CD14-positive monocyte (primary cell): Measurements from ENCODE around the gene HOXB1. TPM values are rescaled to one million over a fixed set of nuclear protein-coding genes. Genes with fewer than 3 reads are reported as not detected.

Experiments
- DNase-seq, 3 donors: peaks; one replicate each; pipeline ENCODE4 v3.0.0-alpha.2; 2011 to 2022
- H2AFZ ChIP-seq: 2 replicates; pipeline ENCODE4 v1.6.0; 2012; ENCODE audit warnings: mild to moderate bottlenecking, low read depth, low read length, inconsistent platforms; ENCODE audit not compliant: insufficient read depth, poor library complexity, severe bottlenecking
- H3K27ac ChIP-seq, 2 donors: 1 replicate in 1 of 2; 2 replicates in 1 of 2; pipeline ENCODE4 v1.5.1; 2012 to 2013; ENCODE audit warnings: low read length in 2 of 2, control low read depth in 1 of 2, inconsistent platforms in 1 of 2, low read depth in 1 of 2, mild to moderate bottlenecking in 1 of 2
- H3K27me3 ChIP-seq, 2 donors: one replicate each; pipeline versions ENCODE4 v1.6.0 to v1.6.1; 2011 to 2013; ENCODE audit warnings: low read length in 2 of 2; ENCODE audit not compliant: control insufficient read depth in 2 of 2, insufficient read depth in 2 of 2
- H3K36me3 ChIP-seq, 2 donors: replicated peaks in 1 of 2; 1 replicate in 1 of 2; 2 replicates in 1 of 2; pipeline versions ENCODE4 v1.5.1 to v1.6.1; 2012 to 2013; ENCODE audit warnings: low read length in 2 of 2, control low read depth in 1 of 2, inconsistent platforms in 1 of 2, mild to moderate bottlenecking in 1 of 2; ENCODE audit not compliant: insufficient read depth in 2 of 2, control insufficient read depth in 1 of 2
- H3K4me1 ChIP-seq, 2 donors: 1 replicate in 1 of 2; 2 replicates in 1 of 2; pipeline versions ENCODE4 v1.5.1 to v1.6.1; 2012 to 2013; ENCODE audit warnings: low read length in 2 of 2, control low read depth in 1 of 2, inconsistent platforms in 1 of 2, mild to moderate bottlenecking in 1 of 2, moderate library complexity in 1 of 2; ENCODE audit not compliant: insufficient read depth in 2 of 2, control insufficient read depth in 1 of 2
- H3K4me2 ChIP-seq: replicated peaks from 2 replicates; pipeline ENCODE3; 2012; ENCODE audit warnings: low read length, moderate library complexity, mild to moderate bottlenecking; ENCODE audit not compliant: poor library complexity, severe bottlenecking; ENCODE audit errors: extremely low read depth
- H3K4me3 ChIP-seq, 3 experiments: fragments of 200-600 bp in 1 of 3; sonication (generic) in 1 of 3; replicated peaks in 1 of 3; 1 replicate in 2 of 3; 2 replicates in 1 of 3; pipeline ENCODE4 v1.5.1; 2011 to 2013; ENCODE audit warnings: low read length in 3 of 3, mild to moderate bottlenecking in 3 of 3, control low read depth in 2 of 3, low read depth in 2 of 3, inconsistent platforms in 1 of 3, moderate library complexity in 1 of 3
- H3K79me2 ChIP-seq: 2 replicates; pipeline ENCODE4 v1.6.0; 2012; ENCODE audit warnings: mild to moderate bottlenecking, control low read depth, inconsistent platforms, low read length, moderate library complexity; ENCODE audit not compliant: insufficient read depth
- H3K9ac ChIP-seq: 2 replicates; pipeline ENCODE4 v1.6.0; 2017; ENCODE audit warnings: low read length, mild to moderate bottlenecking; ENCODE audit not compliant: insufficient read depth, poor library complexity, severe bottlenecking
- H3K9me3 ChIP-seq, 2 donors: replicated peaks in 1 of 2; 1 replicate in 1 of 2; 2 replicates in 1 of 2; pipeline versions ENCODE4 v1.5.1 to v1.6.1; 2012 to 2013; ENCODE audit warnings: low read length in 2 of 2, control low read depth in 1 of 2; ENCODE audit not compliant: control insufficient read depth in 1 of 2, insufficient read depth in 1 of 2
- H4K20me1 ChIP-seq: 2 replicates; pipeline ENCODE4 v1.6.0; 2012; ENCODE audit warnings: mild to moderate bottlenecking, low read length, control low read depth, moderate library complexity; ENCODE audit not compliant: insufficient read depth
- H3K27ac Mint-ChIP-seq, 7 donors: one replicate each; pipeline ENCODE4 v1.8.0; 2020; ENCODE audit warnings: mild to moderate bottlenecking in 7 of 7, mixed read lengths in 7 of 7, moderate library complexity in 6 of 7, inconsistent platforms in 2 of 7
- H3K27me3 Mint-ChIP-seq, 3 donors: one replicate each; pipeline ENCODE4 v1.8.0; 2021 to 2022; ENCODE audit warnings: low read depth in 3 of 3, mild to moderate bottlenecking in 3 of 3, mixed read lengths in 3 of 3, moderate library complexity in 3 of 3, inconsistent platforms in 1 of 3
- H3K36me3 Mint-ChIP-seq, 2 donors: one replicate each; pipeline ENCODE4 v1.8.0; 2020; ENCODE audit warnings: mixed read lengths in 2 of 2, inconsistent platforms in 1 of 2, mild to moderate bottlenecking in 1 of 2
- H3K4me1 Mint-ChIP-seq: one replicate; pipeline ENCODE4 v1.8.0; 2020; ENCODE audit warnings: mild to moderate bottlenecking, mixed read lengths
- H3K4me3 Mint-ChIP-seq, 2 donors: one replicate each; pipeline ENCODE4 v1.8.0; 2020; ENCODE audit warnings: mild to moderate bottlenecking in 2 of 2, mixed read lengths in 2 of 2, moderate library complexity in 1 of 2
- H3K9me3 Mint-ChIP-seq, 7 donors: one replicate each; pipeline ENCODE4 v1.8.0; 2020 to 2022; ENCODE audit warnings: mixed read lengths in 7 of 7, mild to moderate bottlenecking in 6 of 7, moderate library complexity in 6 of 7, inconsistent platforms in 2 of 7
- WGBS: methylation state at CpG from one replicate; pipeline ENCODE4 v1.1.5; 2013; ENCODE audit warnings: missing lambda C conversion rate; ENCODE audit not compliant: insufficient coverage; 5-methylcytosine and 5-hydroxymethylcytosine counted together
- intact Hi-C, 2 donors: fragments of 100-400 bp; cut with micrococcal nuclease; formaldehyde crosslinking; loops; one replicate each; pipeline versions ENCODE4 v1.15.0 to v1.15.1; 2023
- polyA plus RNA-seq, 3 donors: library from polyadenylated mRNA; depleted of rRNA in 1 of 3; unstranded in 2 of 3; stranded (reverse) in 1 of 3; fragments of 300-500 nt in 2 of 3; fragments of >200 nt in 1 of 3; fragmentation: Illumina TruSeq in 2 of 3; gene quantifications; 1 replicate in 2 of 3; 2 replicates in 1 of 3; pipeline ENCODE4 v1.2.3, GENCODE V29; 2012 to 2021
- TF ChIP-seq, protein P1 (sequence below): fragments of 200-600 bp; IDR thresholded peaks from one replicate; pipeline ENCODE4 v1.8.0; 2022; ENCODE audit warnings: antibody characterized with exemption, mild to moderate bottlenecking

The HOXB1 gene
- polyA plus RNA-seq, 3 donors, result not detected

GRCh38 chr17:48552466-48553189, 21.8 kb upstream of the HOXB1 start:
- peaks cover 0 to 11% (median 0%) of the 10 kb centered on the region in 7 donors for H3K9me3 Mint-ChIP-seq
- Histone ChIP-seq H3K9ac (no peak overlapping the region), H3K4me3 (no peak overlapping the region), H3K36me3 (no peaks in the 10 kb centered on the region), H2AFZ (no peak overlapping the region), H3K27me3 (peaks cover 21 to 48% of the 10 kb centered on the region in 2 donors), H3K79me2 (no peaks in the 10 kb centered on the region), H3K9me3 (no peaks in the 10 kb centered on the region), H3K4me2 (no peak overlapping the region), H3K4me1 (peaks cover 11 to 21% of the 10 kb centered on the region in 2 donors), H4K20me1 (no peaks in the 10 kb centered on the region), H3K27ac (no peak overlapping the region)
- intact Hi-C loops, result no loop called here
- WGBS, result 94% methylated on average over 2 of the region's 11 CpGs
- no peak for DNase-seq
- H3K4me1 Mint-ChIP-seq, result peaks cover 22% of the 10 kb centered on the region
- H3K36me3 Mint-ChIP-seq, result peaks cover 2 to 10% of the 10 kb centered on the region in 2 donors
- TF ChIP-seq, protein P1, sequence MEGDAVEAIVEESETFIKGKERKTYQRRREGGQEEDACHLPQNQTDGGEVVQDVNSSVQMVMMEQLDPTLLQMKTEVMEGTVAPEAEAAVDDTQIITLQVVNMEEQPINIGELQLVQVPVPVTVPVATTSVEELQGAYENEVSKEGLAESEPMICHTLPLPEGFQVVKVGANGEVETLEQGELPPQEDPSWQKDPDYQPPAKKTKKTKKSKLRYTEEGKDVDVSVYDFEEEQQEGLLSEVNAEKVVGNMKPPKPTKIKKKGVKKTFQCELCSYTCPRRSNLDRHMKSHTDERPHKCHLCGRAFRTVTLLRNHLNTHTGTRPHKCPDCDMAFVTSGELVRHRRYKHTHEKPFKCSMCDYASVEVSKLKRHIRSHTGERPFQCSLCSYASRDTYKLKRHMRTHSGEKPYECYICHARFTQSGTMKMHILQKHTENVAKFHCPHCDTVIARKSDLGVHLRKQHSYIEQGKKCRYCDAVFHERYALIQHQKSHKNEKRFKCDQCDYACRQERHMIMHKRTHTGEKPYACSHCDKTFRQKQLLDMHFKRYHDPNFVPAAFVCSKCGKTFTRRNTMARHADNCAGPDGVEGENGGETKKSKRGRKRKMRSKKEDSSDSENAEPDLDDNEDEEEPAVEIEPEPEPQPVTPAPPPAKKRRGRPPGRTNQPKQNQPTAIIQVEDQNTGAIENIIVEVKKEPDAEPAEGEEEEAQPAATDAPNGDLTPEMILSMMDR, result no peak
- no peak overlapping the region for H3K4me3 Mint-ChIP-seq
- H3K27ac Mint-ChIP-seq, result no peak overlapping the region
- H3K27me3 Mint-ChIP-seq, result peaks cover 54 to 57% (median 56%) of the 10 kb centered on the region in 3 donors

DNA sequence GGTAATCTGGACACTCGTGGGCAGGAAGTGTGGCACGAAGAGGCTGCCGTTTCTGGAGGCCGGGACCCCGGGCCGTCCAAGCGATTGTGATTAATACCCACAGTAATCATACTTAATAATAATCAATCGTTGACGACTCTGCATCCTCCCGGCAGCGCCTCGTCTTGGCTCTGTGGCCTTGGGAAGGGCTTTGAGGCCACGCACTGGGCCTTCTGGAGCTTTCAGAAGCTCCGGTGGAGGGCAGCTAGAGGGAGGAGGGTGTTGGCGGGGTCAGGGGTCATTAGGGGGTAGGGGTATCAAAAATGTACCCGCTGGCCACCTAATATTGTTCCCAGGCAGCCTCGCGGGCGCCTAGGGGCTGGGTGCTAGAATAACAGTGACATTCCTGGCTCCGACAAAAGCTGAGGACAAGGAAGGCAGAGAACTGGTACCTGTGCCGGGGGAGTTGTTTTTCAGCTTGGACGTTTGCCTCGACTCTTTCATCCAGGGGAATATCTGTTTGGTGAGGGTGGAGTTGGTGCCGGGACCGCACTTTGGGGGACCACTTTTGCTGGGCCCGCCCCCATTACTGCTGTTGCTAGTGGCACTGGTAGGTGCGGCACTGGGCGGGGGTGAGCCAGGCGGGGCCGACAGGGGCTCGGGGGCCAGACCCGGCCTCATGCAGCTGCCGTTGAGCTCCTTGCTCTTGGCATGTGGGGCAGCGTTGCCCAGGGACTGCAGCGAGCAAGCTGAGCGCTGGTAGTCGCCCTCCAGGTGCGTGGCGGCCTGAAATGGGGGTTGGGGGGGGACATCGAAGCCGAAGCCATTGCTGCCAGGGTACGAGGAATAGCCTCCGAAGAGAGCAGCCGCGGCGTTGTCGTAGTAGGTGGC, 21.0 kb upstream of the HOXB1 start:
- DNase-seq, result no peak
- TF ChIP-seq, protein P1, result no peak
- peaks cover 2 to 10% of the 10 kb centered on the region in 2 donors for H3K36me3 Mint-ChIP-seq
- no peak overlapping the region for H3K27ac Mint-ChIP-seq
- Histone ChIP-seq H3K9me3 (no peaks in the 10 kb centered on the region), H3K9ac (no peak overlapping the region), H3K4me1 (peaks cover 13 to 23% of the 10 kb centered on the region in 2 donors), H4K20me1 (no peaks in the 10 kb centered on the region), H3K79me2 (no peaks in the 10 kb centered on the region), H3K4me3 (no peak overlapping the region), H3K36me3 (no peaks in the 10 kb centered on the region), H3K4me2 (no peak overlapping the region), H3K27me3 (peaks cover 21 to 48% of the 10 kb centered on the region in 2 donors), H3K27ac (no peak overlapping the region), H2AFZ (no peak overlapping the region)
- H3K4me3 Mint-ChIP-seq, result no peak overlapping the region
- intact Hi-C loops, result no loop called here
- peaks cover 0 to 11% (median 0%) of the 10 kb centered on the region in 7 donors for H3K9me3 Mint-ChIP-seq
- peaks cover 55 to 57% (median 56%) of the 10 kb centered on the region in 3 donors for H3K27me3 Mint-ChIP-seq
- WGBS, result 95% methylated on average over 40 of the region's 47 CpGs
- peaks cover 28% of the 10 kb centered on the region for H3K4me1 Mint-ChIP-seq
